Dedifferentiated amniotic fluid mesenchymal stem cell (primary cell): Measurements from ENCODE around the gene PIGS.
"Not testable (repeated sequence)": the region's sequence is repeated elsewhere in the genome, so short reads cannot be mapped to it uniquely, and the experiment has no call there.

Experiments
- DNase-seq: peaks from one replicate; pipeline ENCODE4 v3.0.0-alpha.2; 2016; ENCODE audit errors: extremely low spot score

PIGS gene

GRCh38 chr17:28578246-28579195, 7.2 kb upstream of the PIGS start:
- DNase-seq = no peak

- DNase-seq = no peak
Measured at GRCh38 chr17:28577466-28577824, 6.1 kb upstream of the PIGS start.

- peak; percentile 63 for DNase-seq
Measured at GRCh38 chr17:28576758-28577465, 5.6 kb upstream of the PIGS start, which contains the start of gene ALDOC. Gene ALDOC (minus strand): TSS chr17:28576895. CDS start chr17:28575532, 1,363 bp downstream.

- DNase-seq = not testable (repeated sequence)
Measured at GRCh38 chr17:28576016-28576415, 4.7 kb upstream of the PIGS start.

GRCh38 chr17:28575126-28575795, 3.9 kb upstream of the PIGS start:
- DNase-seq = no peak

- DNase-seq = no peak
Measured at GRCh38 chr17:28574526-28574925, 3.2 kb upstream of the PIGS start.

- DNase-seq = no peak
Measured at GRCh38 chr17:28573966-28574480, 2.7 kb upstream of the PIGS start.

- no peak for DNase-seq
Measured at GRCh38 chr17:28573521-28573920, 2.2 kb upstream of the PIGS start.

- DNase-seq = no peak
Measured at GRCh38 chr17:28573040-28573380, 1.7 kb upstream of the PIGS start.

GRCh38 chr17:28572259-28573039, 1.1 kb upstream of the PIGS start:
- DNase-seq = no peak

GRCh38 chr17:28570716-28571360, 486 bp downstream of the PIGS start:
- DNase-seq = no peak

- DNase-seq = no peak
Measured at GRCh38 chr17:28569446-28569845, 1.9 kb downstream of the PIGS start.

GRCh38 chr17:28567604-28568003, 3.7 kb downstream of the PIGS start:
- no peak for DNase-seq

- no peak for DNase-seq
Measured at GRCh38 chr17:28563475-28563874, 7.8 kb downstream of the PIGS start.

GRCh38 chr17:28555022-28555421, 16.3 kb downstream of the PIGS start:
- DNase-seq = no peak

GRCh38 chr17:28554565-28554964, 16.8 kb downstream of the PIGS start:
- DNase-seq = no peak

- no peak for DNase-seq
Measured at GRCh38 chr17:28553000-28553505, 18.3 kb downstream of the PIGS start.

- peak; percentile 27 for DNase-seq
Measured at GRCh38 chr17:28552176-28552999, 18.9 kb downstream of the PIGS start, which contains the start of gene UNC119. Gene UNC119 (minus strand): TSS chr17:28552624. CDS start chr17:28552557, 67 bp downstream.

GRCh38 chr17:28551421-28552175, 19.7 kb downstream of the PIGS start:
- DNase-seq = no peak
